Endothelial cell of umbilical vein (primary cell): ENCODE data around the gene MTG1. TPM values are rescaled to one million over a fixed set of nuclear protein-coding genes. Genes with fewer than 3 reads are reported as not detected.

ENCODE experiments used
- BruUV-seq: library from RNA; stranded (reverse); fragments of 400-500 nt; replicated peaks from 2 replicates; lab custom pipeline; 2021; lab: Mats Ljungman, UMichigan
- CTCF ChIA-PET: fragments of 300-600, 350-600 bp; sonication (Branson Sonifier 250); formaldehyde crosslinking; loops from one replicate; lab custom pipeline; 2021; ENCODE audit warnings: antibody characterized with exemption, inconsistent platforms; lab: Charles Lee
- POLR2A ChIA-PET: fragments of 300-600, 350-600 bp; sonication (Branson Sonifier 250); formaldehyde crosslinking; loops from one replicate; lab custom pipeline; 2021; ENCODE audit warnings: antibody characterized with exemption, inconsistent platforms; lab: Charles Lee
- DNase-seq: peaks from one replicate; pipeline ENCODE4 v3.0.0-alpha.2; 2011; ENCODE audit warnings: low read depth, low spot score
- FAIRE-seq: peaks from 2 replicates; lab custom pipeline; 2011; peaks lifted over from hg19 to GRCh38; lab: Jason Lieb, UNC
- H2AFZ ChIP-seq: 2 replicates; pipeline ENCODE4 v1.6.0; 2012; ENCODE audit warnings: low read depth, low read length, control low read depth, inconsistent platforms
- H3K27ac ChIP-seq: 2 replicates; pipeline ENCODE4 v1.5.1; 2011; ENCODE audit warnings: low read depth, mild to moderate bottlenecking, control low read depth, low read length, moderate library complexity; ENCODE audit not compliant: insufficient read depth
- H3K27me3 ChIP-seq, 2 experiments: 2 replicates each; pipeline versions ENCODE4 v1.6.0 to v1.6.1; 2011; ENCODE audit warnings: low read length in 2 of 2, mixed read lengths in 1 of 2; ENCODE audit not compliant: control insufficient read depth in 2 of 2, insufficient read depth in 2 of 2
- H3K36me3 ChIP-seq, 2 experiments: 2 replicates in 1 of 2; 3 replicates in 1 of 2; pipeline ENCODE4 v1.5.1; 2011; ENCODE audit warnings: low read length in 2 of 2, mild to moderate bottlenecking in 1 of 2, moderate library complexity in 1 of 2; ENCODE audit not compliant: control insufficient read depth in 2 of 2, insufficient read depth in 2 of 2; ENCODE audit errors: extremely low read depth in 1 of 2
- H3K4me1 ChIP-seq: 3 replicates; pipeline ENCODE4 v1.5.1; 2011; ENCODE audit warnings: mild to moderate bottlenecking, low read length; ENCODE audit not compliant: control insufficient read depth, insufficient read depth; ENCODE audit errors: extremely low read depth
- H3K4me2 ChIP-seq: 2 replicates; pipeline ENCODE4 v1.6.1; 2011; ENCODE audit warnings: low read length, control low read depth, mixed read lengths; ENCODE audit not compliant: insufficient read depth
- H3K4me3 ChIP-seq, 3 experiments: fragments of 200-600 bp in 1 of 3; sonication (generic), shearing (Covaris generic) in 1 of 3; replicated peaks in 1 of 3; 2 replicates each; pipeline ENCODE4 v1.5.1; 2011 to 2016; ENCODE audit warnings: control low read depth in 3 of 3, low read length in 3 of 3, mild to moderate bottlenecking in 2 of 3, inconsistent platforms in 1 of 3, low read depth in 1 of 3, moderate library complexity in 1 of 3; ENCODE audit not compliant: insufficient read depth in 1 of 3
- H3K79me2 ChIP-seq: 2 replicates; pipeline ENCODE4 v1.6.0; 2012; ENCODE audit warnings: low read length, inconsistent platforms; ENCODE audit not compliant: control insufficient read depth, insufficient read depth
- H3K9ac ChIP-seq: replicated peaks from 2 replicates; pipeline ENCODE3; 2011; ENCODE audit warnings: low read length, control low read depth; ENCODE audit not compliant: insufficient read depth; ENCODE audit errors: extremely low read depth
- H3K9me1 ChIP-seq: replicated peaks from 3 replicates; pipeline ENCODE4 v1.6.0; 2011; ENCODE audit warnings: mild to moderate bottlenecking, low read length; ENCODE audit not compliant: control insufficient read depth, insufficient read depth; ENCODE audit errors: extremely low read depth
- H3K9me3 ChIP-seq: replicated peaks from 2 replicates; pipeline ENCODE4 v1.5.1; 2012; ENCODE audit warnings: low read length, inconsistent platforms; ENCODE audit not compliant: control insufficient read depth, insufficient read depth
- H4K20me1 ChIP-seq: replicated peaks from 2 replicates; pipeline ENCODE3; 2011; ENCODE audit warnings: mild to moderate bottlenecking, low read length; ENCODE audit not compliant: control insufficient read depth, insufficient read depth; ENCODE audit errors: extremely low read depth
- EZH2 ChIP-seq: IDR thresholded peaks from 2 replicates; pipeline ENCODE4 v1.6.1; 2012; ENCODE audit warnings: borderline replicate concordance, low read depth, mild to moderate bottlenecking, moderate library complexity, low read length, inconsistent platforms; ENCODE audit not compliant: severe bottlenecking
- FOS ChIP-seq: IDR thresholded peaks from 2 replicates; pipeline ENCODE4 v1.6.1; 2011; ENCODE audit warnings: mild to moderate bottlenecking, low read length, moderate library complexity, borderline replicate concordance; ENCODE audit not compliant: insufficient read depth
- GATA2 ChIP-seq: IDR thresholded peaks from 2 replicates; pipeline ENCODE4 v1.7.0; 2011; ENCODE audit warnings: low read depth, mild to moderate bottlenecking, moderate library complexity, mixed read lengths, low read length; ENCODE audit not compliant: insufficient read length, insufficient read depth
- JUN ChIP-seq: IDR thresholded peaks from 2 replicates; pipeline ENCODE4 v1.6.1; 2011; ENCODE audit warnings: borderline replicate concordance, low read depth; ENCODE audit not compliant: insufficient read length, insufficient read depth
- MYC ChIP-seq: IDR thresholded peaks from one replicate; pipeline ENCODE4 v1.6.1; 2011; ENCODE audit warnings: mild to moderate bottlenecking, low read depth, low read length
- POLR2A ChIP-seq: IDR thresholded peaks from 2 replicates; pipeline ENCODE4 v1.6.1; 2012; ENCODE audit warnings: low read depth, mild to moderate bottlenecking, control low read depth, low read length
- POLR2AphosphoS5 ChIP-seq: IDR thresholded peaks from 2 replicates; pipeline ENCODE4 v1.6.1; 2012; ENCODE audit warnings: low read depth, mild to moderate bottlenecking, control low read depth, low read length, moderate library complexity; ENCODE audit not compliant: insufficient read depth
- dilution Hi-C: fragments of 300-500 bp; cut with MboI; formaldehyde crosslinking; loops from one replicate; pipeline ENCODE4 v1.15.0; 2019; ENCODE audit warnings: low sequenced_read_pairs; ENCODE audit not compliant: extremely low pct_ligation_motif_present
- intact Hi-C: fragments of 100-400 bp; cut with micrococcal nuclease; formaldehyde crosslinking; loops from one replicate; pipeline ENCODE4 v1.10.0; 2022
- polyA plus RNA-seq, 4 experiments: library from polyadenylated mRNA; depleted of rRNA in 3 of 4; stranded (reverse) in 3 of 4; unstranded in 1 of 4; fragments of >200 nt; gene quantifications; 2 replicates each; pipeline versions ENCODE4 v1.2.1 to v1.2.3, GENCODE V29; 2011 to 2012; ENCODE audit warnings: missing spikeins in 1 of 4
- total RNA-seq: library from RNA; stranded (reverse); gene quantifications from 2 replicates; pipeline ENCODE4 v1.2.3, GENCODE V29; 2021
- TF ChIP-seq, protein P1 (sequence below), 2 donors: IDR thresholded peaks; 1 replicate in 1 of 2; 2 replicates in 1 of 2; pipeline ENCODE4 v1.5.1; 2011; ENCODE audit warnings: low read length in 2 of 2, mild to moderate bottlenecking in 2 of 2, moderate library complexity in 2 of 2, control low read depth in 1 of 2, inconsistent platforms in 1 of 2, low read depth in 1 of 2; ENCODE audit not compliant: insufficient read depth in 1 of 2; ENCODE audit errors: extremely low read depth in 1 of 2
- TF ChIP-seq, protein P2 (sequence below): IDR thresholded peaks from 2 replicates; pipeline ENCODE4 v1.6.1; 2011; ENCODE audit not compliant: insufficient read depth, insufficient read length

MTG1 gene
- total and polyA plus RNA-seq, 2 donors (not counting 3 experiments of a cell fraction or from before 2014, with no cell fraction given), result 66.5 to 91.6 TPM

DNA sequence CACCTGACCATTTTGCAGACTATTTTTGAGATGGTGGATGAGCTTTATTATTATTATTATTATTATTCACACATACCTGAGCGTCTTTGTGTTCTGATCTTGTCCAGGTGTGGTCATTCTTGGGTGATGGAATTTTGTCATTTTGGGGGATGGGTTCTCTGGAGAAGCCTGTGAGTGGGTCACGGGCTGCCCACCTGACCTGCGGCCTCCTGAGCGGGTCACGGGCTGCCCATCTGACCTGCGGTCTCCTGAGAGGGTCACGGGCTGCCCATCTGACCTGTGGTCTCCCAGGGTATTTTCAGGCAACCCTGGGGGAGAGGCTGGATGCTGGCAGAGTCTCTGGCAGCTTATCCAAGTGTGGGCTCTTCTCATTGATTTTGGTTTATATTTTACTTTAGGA lies 67.1 kb downstream of the MTG1 start:
- Histone ChIP-seq H3K27me3 (no peaks in the 10 kb centered on the region), H3K9me1 (no peaks in the 10 kb centered on the region), H3K4me1 (no peaks in the 10 kb centered on the region), H3K36me3 (no peaks in the 10 kb centered on the region), H3K9ac (no peak overlapping the region), H3K4me2 (no peak overlapping the region), H3K79me2 (no peaks in the 10 kb centered on the region), H3K4me3 (no peak overlapping the region), H4K20me1 (no peaks in the 10 kb centered on the region), H3K27ac (no peak overlapping the region), H2AFZ (no peak overlapping the region), H3K9me3 (no peaks in the 10 kb centered on the region)
- ChIA-PET CTCF (no interaction called here), POLR2A (no interaction called here)
- no TSS peak for BruUV-seq
- intact Hi-C loops, result no loop called here
- DNase-seq (no peak), FAIRE-seq (no peak)
- dilution Hi-C loops, result no loop called here
- TF ChIP-seq MYC, result no peak
- no peak for TF ChIP-seq POLR2AphosphoS5
- TF ChIP-seq EZH2, result no peak
- no peak for TF ChIP-seq FOS
- TF ChIP-seq GATA2, result no peak
- TF ChIP-seq, protein P1, sequence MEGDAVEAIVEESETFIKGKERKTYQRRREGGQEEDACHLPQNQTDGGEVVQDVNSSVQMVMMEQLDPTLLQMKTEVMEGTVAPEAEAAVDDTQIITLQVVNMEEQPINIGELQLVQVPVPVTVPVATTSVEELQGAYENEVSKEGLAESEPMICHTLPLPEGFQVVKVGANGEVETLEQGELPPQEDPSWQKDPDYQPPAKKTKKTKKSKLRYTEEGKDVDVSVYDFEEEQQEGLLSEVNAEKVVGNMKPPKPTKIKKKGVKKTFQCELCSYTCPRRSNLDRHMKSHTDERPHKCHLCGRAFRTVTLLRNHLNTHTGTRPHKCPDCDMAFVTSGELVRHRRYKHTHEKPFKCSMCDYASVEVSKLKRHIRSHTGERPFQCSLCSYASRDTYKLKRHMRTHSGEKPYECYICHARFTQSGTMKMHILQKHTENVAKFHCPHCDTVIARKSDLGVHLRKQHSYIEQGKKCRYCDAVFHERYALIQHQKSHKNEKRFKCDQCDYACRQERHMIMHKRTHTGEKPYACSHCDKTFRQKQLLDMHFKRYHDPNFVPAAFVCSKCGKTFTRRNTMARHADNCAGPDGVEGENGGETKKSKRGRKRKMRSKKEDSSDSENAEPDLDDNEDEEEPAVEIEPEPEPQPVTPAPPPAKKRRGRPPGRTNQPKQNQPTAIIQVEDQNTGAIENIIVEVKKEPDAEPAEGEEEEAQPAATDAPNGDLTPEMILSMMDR (IDR thresholded peaks at IDR 0.05; ENCODE audit: extremely low read depth in 1 of 2, insufficient read depth in 1 of 2, low read depth in 1 of 2, low read length in 2 of 2), result no peak
- TF ChIP-seq, protein P2, sequence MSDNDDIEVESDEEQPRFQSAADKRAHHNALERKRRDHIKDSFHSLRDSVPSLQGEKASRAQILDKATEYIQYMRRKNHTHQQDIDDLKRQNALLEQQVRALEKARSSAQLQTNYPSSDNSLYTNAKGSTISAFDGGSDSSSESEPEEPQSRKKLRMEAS, result no peak
- no peak for TF ChIP-seq JUN
- no peak for TF ChIP-seq POLR2A
